Fibroblast of mammary gland (primary cell): ENCODE data around the gene PALS2.

Source experiments
- DNase-seq: peaks from one replicate; pipeline ENCODE4 v3.0.0-alpha.2; 2010; ENCODE audit warnings: low read depth
- H3K4me3 ChIP-seq: 2 replicates; pipeline ENCODE4 v1.5.1; 2011; ENCODE audit warnings: low read depth, mild to moderate bottlenecking, low read length, moderate library complexity; ENCODE audit not compliant: control insufficient read depth
- TF ChIP-seq, protein P1 (sequence below): conservative IDR thresholded peaks from 2 replicates; pipeline ENCODE4 v1.5.1; 2011; ENCODE audit warnings: low read depth, low read length, inconsistent platforms; ENCODE audit not compliant: control insufficient read depth, insufficient read depth

Gene PALS2

DNA sequence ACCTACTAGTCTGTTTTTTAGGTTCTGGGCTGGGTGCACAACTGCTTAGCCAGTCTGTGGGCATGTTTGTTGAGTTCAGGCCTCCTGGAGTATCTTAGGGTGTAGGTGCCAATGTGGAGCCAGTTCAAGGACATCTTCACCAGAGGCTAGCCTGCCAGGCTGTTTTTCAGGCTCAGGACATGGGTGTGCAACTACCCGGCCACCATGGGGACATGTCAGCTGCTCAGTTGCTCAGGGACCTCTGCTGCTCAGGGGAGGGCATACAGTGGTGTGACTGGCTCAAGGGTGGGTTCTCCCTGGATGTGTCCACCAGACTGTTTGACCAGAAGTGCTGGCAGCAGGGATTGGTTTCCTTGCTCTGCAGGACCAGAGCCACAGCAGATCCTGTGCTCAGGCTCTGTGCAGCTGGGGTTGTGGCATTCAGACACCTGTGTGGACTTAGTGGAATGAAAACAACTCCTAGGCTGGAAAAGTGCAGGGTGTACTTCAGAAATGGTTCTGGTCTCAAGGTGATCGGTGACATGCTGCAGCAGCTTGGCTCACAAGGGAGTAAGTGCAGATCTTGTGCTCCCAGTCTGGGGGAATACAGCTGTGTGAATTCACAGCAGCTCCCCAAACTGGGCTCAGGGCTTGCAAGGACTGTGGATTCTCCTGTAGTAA lies 44.8 kb downstream of the PALS2 start:
- no peak overlapping the region for H3K4me3 ChIP-seq
- DNase-seq: no peak
- TF ChIP-seq, protein P1, sequence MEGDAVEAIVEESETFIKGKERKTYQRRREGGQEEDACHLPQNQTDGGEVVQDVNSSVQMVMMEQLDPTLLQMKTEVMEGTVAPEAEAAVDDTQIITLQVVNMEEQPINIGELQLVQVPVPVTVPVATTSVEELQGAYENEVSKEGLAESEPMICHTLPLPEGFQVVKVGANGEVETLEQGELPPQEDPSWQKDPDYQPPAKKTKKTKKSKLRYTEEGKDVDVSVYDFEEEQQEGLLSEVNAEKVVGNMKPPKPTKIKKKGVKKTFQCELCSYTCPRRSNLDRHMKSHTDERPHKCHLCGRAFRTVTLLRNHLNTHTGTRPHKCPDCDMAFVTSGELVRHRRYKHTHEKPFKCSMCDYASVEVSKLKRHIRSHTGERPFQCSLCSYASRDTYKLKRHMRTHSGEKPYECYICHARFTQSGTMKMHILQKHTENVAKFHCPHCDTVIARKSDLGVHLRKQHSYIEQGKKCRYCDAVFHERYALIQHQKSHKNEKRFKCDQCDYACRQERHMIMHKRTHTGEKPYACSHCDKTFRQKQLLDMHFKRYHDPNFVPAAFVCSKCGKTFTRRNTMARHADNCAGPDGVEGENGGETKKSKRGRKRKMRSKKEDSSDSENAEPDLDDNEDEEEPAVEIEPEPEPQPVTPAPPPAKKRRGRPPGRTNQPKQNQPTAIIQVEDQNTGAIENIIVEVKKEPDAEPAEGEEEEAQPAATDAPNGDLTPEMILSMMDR: no peak

DNA sequence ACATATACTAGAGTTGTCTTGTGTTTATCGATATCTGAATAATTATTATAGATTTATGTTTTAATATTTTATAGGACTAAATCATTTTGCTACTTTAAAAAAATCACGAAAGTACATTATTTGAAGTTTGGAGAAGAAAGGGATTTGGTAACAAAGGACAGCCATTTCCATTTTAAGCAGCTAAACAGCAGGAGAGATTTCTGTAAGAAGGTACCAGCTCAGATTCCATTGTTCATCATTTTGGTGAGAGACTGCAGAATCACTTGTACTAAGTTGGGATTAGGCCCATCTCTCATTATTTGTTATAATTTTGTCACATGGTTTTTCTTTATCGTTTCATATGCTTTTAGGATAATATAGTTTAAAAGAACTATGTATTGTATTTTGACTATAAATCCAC lies 46.7 kb downstream of the PALS2 start:
- DNase-seq: no peak
- H3K4me3 ChIP-seq: no peak overlapping the region
- TF ChIP-seq, protein P1: no peak

DNA sequence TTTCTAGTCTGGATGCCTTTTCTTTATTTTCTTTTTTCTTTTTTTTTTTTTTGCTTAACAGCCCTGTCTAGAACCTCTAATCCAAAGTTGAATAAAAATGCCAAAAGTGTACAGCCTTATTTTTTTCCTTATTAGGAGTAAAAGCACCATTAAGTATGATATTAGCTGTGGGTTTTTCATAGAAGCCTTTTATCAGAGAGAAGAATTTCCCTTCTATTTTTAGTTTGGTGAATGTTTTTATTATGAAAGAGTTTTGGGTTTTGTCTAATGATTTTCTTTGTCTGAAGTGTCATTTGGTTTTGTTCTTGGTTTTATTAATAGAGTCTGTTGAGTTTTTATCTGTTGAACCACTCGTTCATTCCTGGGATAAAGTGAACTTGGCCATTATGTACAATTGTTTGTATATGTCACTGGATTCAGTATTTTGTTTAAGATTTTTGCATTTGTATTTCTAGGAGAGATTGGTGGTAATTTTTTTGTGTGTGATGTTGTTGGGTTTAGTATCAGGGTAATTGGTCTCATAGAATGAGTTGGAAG lies 49.5 kb downstream of the PALS2 start:
- no peak overlapping the region for H3K4me3 ChIP-seq
- TF ChIP-seq, protein P1: no peak
- DNase-seq: no peak
